Stimulated activated naive CD8-positive, alpha-beta T cell treated with anti-CD3 and anti-CD28 coated beads, Interleukin-15, Interleukin-2, amounts not matched to agents 100 ng/mL and 50 ng/mL, for 24 hours (primary cell): ENCODE data around the gene MGAT5.

Experiments
- H3K27ac Mint-ChIP-seq: one replicate; pipeline ENCODE4 v1.8.0; 2021; ENCODE audit warnings: mild to moderate bottlenecking, mixed read lengths
- H3K27me3 Mint-ChIP-seq: one replicate; pipeline ENCODE4 v1.8.0; 2021; ENCODE audit warnings: mixed read lengths
- H3K36me3 Mint-ChIP-seq: one replicate; pipeline ENCODE4 v1.8.0; 2021; ENCODE audit warnings: low read depth, mixed read lengths
- H3K4me1 Mint-ChIP-seq: one replicate; pipeline ENCODE4 v1.8.0; 2021; ENCODE audit warnings: low read depth, mixed read lengths
- H3K4me3 Mint-ChIP-seq: one replicate; pipeline ENCODE4 v1.8.0; 2021; ENCODE audit warnings: mild to moderate bottlenecking, mixed read lengths
- H3K9me3 Mint-ChIP-seq: one replicate; pipeline ENCODE4 v1.8.0; 2021; ENCODE audit warnings: mixed read lengths

Gene MGAT5

DNA sequence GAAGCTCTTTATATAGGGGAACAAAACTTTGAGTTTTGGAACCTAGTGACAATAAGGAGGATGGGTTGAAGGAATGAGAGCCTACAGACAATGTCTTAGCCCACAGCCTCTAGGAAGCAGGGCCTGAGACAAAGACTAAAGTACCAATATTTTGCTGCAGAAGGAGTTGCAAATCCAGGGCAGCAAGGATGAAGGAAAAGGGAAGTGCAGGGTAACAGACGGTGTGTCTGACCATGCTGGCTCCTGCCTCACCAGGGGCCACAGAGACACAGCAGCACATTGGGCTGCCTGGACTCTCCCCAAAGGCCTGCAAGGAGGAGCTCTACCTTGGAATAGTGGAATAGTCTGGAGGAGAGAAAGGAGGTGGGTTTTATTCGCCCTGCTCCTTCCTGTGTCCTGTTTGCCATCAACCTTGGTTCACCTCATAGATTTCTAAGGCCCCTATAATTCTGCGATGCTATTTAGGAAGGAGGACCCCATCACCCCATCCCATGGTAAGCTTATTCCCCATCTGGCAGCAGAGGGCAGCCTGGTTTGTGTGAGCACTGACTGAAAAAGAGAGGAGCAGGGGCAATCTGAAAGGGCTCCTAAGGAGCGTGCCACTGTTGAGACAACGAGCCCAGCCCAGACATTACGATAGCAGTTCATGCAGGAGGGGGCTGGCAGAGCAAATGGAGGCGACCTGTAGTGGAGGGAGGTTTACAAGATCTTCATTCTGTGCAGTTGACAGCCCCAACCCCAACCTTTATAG, 143.4 kb downstream of the MGAT5 start:
- peaks cover 4% of the 10 kb centered on the region for H3K36me3 Mint-ChIP-seq
- no peak overlapping the region for H3K27ac Mint-ChIP-seq
- H3K4me3 Mint-ChIP-seq, result no peak overlapping the region
- no peaks in the 10 kb centered on the region for H3K27me3 Mint-ChIP-seq
- H3K4me1 Mint-ChIP-seq, result peaks cover 2% of the 10 kb centered on the region
- H3K9me3 Mint-ChIP-seq, result no peaks in the 10 kb centered on the region

DNA sequence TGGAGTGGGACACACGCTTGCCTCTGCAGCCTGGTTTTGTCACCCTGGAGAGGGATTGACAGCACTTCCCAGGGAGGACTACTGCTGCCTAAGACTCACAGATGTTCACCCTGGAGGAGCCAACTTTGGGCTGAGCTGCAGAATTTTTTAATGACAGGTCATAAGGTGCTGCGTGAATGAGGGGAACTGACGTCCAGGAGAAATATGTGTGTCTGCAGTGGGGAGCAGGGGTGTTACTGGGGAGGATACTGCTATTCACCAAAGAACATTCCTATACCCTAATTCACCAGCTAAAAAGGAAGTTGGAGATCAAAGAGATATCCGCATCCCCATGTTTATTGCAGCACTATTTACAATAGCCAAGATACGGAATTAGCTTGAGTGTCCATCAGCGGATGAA, 144.4 kb downstream of the MGAT5 start:
- Mint-ChIP-seq H3K27ac (no peak overlapping the region), H3K27me3 (no peaks in the 10 kb centered on the region)

GRCh38 chr2:134399096-134399495, 145.2 kb downstream of the MGAT5 start:
- Mint-ChIP-seq H3K27ac (no peak overlapping the region), H3K4me1 (no peaks in the 10 kb centered on the region), H3K9me3 (no peaks in the 10 kb centered on the region), H3K36me3 (peaks cover 15% of the 10 kb centered on the region), H3K4me3 (no peak overlapping the region), H3K27me3 (no peaks in the 10 kb centered on the region)

More for the DNA sequence above, 144.4 kb downstream of the MGAT5 start:
- peaks cover 10% of the 10 kb centered on the region for H3K36me3 Mint-ChIP-seq
- H3K9me3 Mint-ChIP-seq, result no peaks in the 10 kb centered on the region
- H3K4me1 Mint-ChIP-seq, result no peaks in the 10 kb centered on the region
- H3K4me3 Mint-ChIP-seq, result no peak overlapping the region

DNA sequence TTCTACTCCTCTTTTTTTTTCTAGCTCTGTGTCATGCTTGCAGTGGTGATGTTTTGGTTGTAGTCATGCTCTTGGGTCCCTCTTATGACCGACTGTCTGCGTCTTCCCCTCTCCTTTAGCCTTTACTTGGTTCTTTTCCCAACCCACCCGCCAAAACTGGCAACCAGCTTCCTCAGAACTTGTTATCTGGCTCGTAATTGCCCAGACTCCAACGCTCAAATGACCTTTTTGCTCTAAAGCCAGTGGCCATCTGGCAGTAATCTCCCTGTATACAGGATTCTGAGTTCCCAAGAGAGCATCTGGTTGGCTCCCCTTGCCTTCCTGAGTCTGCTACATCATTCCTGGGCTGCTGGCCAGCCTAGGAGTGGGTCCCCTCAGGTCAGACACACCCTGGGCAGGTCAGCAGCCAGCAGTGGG, 147.2 kb downstream of the MGAT5 start:
- Mint-ChIP-seq H3K36me3 (peaks cover 29% of the 10 kb centered on the region), H3K4me1 (no peaks in the 10 kb centered on the region), H3K4me3 (no peak overlapping the region), H3K27me3 (no peaks in the 10 kb centered on the region), H3K9me3 (no peaks in the 10 kb centered on the region), H3K27ac (no peak overlapping the region)

- Mint-ChIP-seq H3K27ac (no peak overlapping the region), H3K36me3 (peaks cover 29% of the 10 kb centered on the region), H3K27me3 (no peaks in the 10 kb centered on the region), H3K4me1 (no peaks in the 10 kb centered on the region), H3K9me3 (no peaks in the 10 kb centered on the region), H3K4me3 (no peak overlapping the region)
These were observed 147.9 kb downstream of the MGAT5 start for GRCh38 chr2:134401789-134402188.

- Mint-ChIP-seq H3K9me3 (no peaks in the 10 kb centered on the region), H3K4me3 (no peak overlapping the region), H3K27ac (no peak overlapping the region), H3K36me3 (peaks cover 29% of the 10 kb centered on the region), H3K4me1 (peaks cover 4% of the 10 kb centered on the region), H3K27me3 (no peaks in the 10 kb centered on the region)
These were observed 148.5 kb downstream of the MGAT5 start for GRCh38 chr2:134402410-134402809.

DNA sequence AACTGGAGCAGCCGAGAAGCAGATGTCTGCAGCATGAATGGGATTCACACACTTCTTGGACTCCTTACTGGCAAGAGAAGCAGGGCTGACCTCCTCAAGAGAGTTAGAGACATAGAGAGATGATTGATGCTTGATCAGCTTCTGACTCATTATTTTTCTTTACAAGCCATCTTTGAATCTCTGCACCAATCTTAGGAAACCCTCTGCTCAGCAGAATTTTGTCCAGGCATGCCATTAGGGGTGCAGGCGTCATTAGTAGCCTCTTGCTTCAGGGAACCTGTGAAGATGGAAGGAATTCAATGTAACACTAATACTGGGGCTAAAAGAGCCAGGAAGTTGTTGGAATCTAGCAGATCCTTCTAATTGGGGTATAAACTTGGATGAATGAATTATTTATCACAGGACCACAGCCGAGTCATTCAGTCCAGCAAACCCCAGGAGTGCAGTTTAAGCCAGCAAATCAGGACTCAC, 151.8 kb downstream of the MGAT5 start:
- H3K9me3 Mint-ChIP-seq, result no peaks in the 10 kb centered on the region
- no peak overlapping the region for H3K4me3 Mint-ChIP-seq
- peaks cover 30% of the 10 kb centered on the region for H3K4me1 Mint-ChIP-seq
- H3K36me3 Mint-ChIP-seq, result peaks cover 25% of the 10 kb centered on the region
- no peaks in the 10 kb centered on the region for H3K27me3 Mint-ChIP-seq
- H3K27ac Mint-ChIP-seq, result no peak overlapping the region

DNA sequence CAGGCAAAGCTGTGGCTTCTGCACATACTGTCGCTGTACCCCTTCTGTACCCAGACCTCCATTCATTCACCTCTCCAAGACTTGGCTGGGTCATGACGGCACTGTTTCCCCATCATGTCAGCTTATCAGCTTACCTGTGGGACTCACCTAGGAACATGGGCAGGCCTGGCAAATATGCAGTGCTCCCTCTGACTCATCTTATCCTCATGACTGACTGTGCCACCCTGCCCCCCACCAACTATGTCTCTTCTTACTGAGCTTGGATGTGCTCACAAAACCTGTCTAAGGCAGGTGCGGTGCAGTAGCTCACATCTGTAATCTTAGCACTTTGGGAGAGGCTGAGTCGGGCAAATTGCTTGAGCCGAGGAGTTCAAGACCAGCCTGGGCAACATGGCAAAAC, 152.4 kb downstream of the MGAT5 start:
- Mint-ChIP-seq H3K36me3 (peaks cover 25% of the 10 kb centered on the region), H3K4me3 (no peak overlapping the region), H3K9me3 (no peaks in the 10 kb centered on the region), H3K4me1 (peaks cover 37% of the 10 kb centered on the region), H3K27ac (no peak overlapping the region), H3K27me3 (no peaks in the 10 kb centered on the region)

- Mint-ChIP-seq H3K27me3 (no peaks in the 10 kb centered on the region), H3K36me3 (peaks cover 25% of the 10 kb centered on the region), H3K27ac (no peak overlapping the region), H3K4me1 (peaks cover 41% of the 10 kb centered on the region), H3K4me3 (no peak overlapping the region), H3K9me3 (no peaks in the 10 kb centered on the region)
These were observed 152.9 kb downstream of the MGAT5 start for GRCh38 chr2:134406736-134407135.

DNA sequence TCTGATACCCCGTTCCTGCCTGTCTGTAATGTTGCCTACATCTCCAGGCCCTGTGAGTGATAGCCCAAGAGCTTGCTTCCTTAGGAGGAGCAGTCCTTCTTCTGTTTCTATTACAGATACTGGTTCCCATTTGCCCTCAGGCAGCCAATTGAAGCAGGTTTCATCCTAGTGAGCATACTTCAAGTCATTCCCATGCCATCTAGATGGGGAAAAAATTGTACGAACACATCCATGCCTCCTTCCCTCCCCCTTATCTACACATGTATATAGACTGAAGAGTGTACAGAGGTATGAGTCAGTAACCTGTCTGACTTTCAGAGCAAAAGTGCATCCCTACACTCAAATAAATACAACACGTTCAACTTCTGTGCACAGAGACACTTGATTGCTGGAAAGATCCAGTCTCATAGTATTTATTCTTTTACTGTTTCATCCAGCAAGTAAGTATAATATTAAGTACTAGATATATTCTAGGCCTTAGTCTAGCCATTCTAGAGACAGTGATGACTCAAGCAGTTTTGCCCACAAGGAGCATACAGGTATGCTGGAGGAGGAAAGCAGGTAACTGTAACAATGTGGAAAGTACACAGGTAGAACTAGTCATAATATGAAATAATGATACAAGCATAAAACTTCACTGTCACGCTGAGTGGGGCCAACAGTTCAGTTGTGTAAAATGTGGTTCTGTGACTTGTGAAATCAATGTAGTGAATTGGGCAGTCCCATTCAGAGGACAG, 153.4 kb downstream of the MGAT5 start:
- no peak overlapping the region for H3K27ac Mint-ChIP-seq
- peaks cover 47% of the 10 kb centered on the region for H3K4me1 Mint-ChIP-seq

DNA sequence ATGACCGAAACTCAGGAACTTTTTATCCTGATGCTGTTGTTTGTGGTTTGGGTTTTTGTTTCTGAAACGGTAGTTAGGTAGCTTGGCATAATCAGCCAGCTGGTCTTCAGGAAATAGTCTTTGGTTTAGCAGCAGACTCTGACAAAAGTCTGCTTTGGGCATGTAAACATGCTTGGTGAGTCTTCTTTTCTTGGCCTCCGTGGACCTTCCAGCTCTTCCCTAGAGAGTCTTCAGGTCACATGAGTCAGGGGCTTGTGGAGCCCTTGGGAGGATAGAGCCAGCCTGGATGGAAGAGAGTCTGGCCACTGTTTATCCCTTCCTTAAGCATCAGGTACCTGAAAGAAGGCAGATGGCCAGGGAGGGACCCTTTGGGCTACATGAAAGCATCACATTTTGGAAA, 154.5 kb downstream of the MGAT5 start:
- Mint-ChIP-seq H3K36me3 (peaks cover 19% of the 10 kb centered on the region), H3K4me1 (peaks cover 47% of the 10 kb centered on the region), H3K9me3 (no peaks in the 10 kb centered on the region), H3K27ac (no peak overlapping the region), H3K27me3 (no peaks in the 10 kb centered on the region), H3K4me3 (no peak overlapping the region)

More for the DNA sequence above, 153.4 kb downstream of the MGAT5 start:
- H3K9me3 Mint-ChIP-seq, result no peaks in the 10 kb centered on the region
- H3K27me3 Mint-ChIP-seq, result no peaks in the 10 kb centered on the region
- peaks cover 25% of the 10 kb centered on the region for H3K36me3 Mint-ChIP-seq
- no peak overlapping the region for H3K4me3 Mint-ChIP-seq

- Mint-ChIP-seq H3K4me3 (no peak overlapping the region), H3K27ac (no peak overlapping the region), H3K27me3 (no peaks in the 10 kb centered on the region)
These were observed 154.9 kb downstream of the MGAT5 start for GRCh38 chr2:134408791-134409190.

GRCh38 chr2:134410006-134410405, 156.1 kb downstream of the MGAT5 start:
- Mint-ChIP-seq H3K36me3 (peaks cover 17% of the 10 kb centered on the region), H3K27ac (peak overlapping the region; percentile 39), H3K27me3 (no peaks in the 10 kb centered on the region), H3K4me1 (peaks cover 47% of the 10 kb centered on the region), H3K4me3 (no peak overlapping the region), H3K9me3 (no peaks in the 10 kb centered on the region)

More at GRCh38 chr2:134408791-134409190, 154.9 kb downstream of the MGAT5 start:
- Mint-ChIP-seq H3K36me3 (peaks cover 16% of the 10 kb centered on the region), H3K4me1 (peaks cover 47% of the 10 kb centered on the region), H3K9me3 (no peaks in the 10 kb centered on the region)

DNA sequence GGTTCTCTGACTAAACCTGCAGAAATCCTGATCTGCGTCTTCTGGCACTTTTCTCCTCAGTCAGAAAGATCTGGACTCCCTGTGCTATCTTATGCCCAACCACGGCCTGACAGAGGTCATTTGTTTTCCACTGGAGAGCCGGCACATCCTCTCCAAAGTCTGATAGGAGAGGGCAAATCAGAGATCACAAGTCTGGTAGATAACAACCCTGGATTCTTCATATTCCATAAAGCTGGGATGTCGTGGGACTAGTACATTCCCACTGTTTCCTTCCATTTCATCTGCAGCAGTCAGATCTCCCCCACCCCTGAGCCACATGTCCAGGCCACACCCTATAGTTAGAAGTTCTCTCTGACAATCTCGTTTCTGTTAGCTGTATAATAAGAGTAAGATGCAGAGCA, 157.0 kb downstream of the MGAT5 start:
- H3K36me3 Mint-ChIP-seq, result peaks cover 12% of the 10 kb centered on the region
- H3K9me3 Mint-ChIP-seq, result no peaks in the 10 kb centered on the region
- H3K4me1 Mint-ChIP-seq, result peaks cover 47% of the 10 kb centered on the region
- H3K27me3 Mint-ChIP-seq, result no peaks in the 10 kb centered on the region
- no peak overlapping the region for H3K27ac Mint-ChIP-seq
- no peak overlapping the region for H3K4me3 Mint-ChIP-seq

DNA sequence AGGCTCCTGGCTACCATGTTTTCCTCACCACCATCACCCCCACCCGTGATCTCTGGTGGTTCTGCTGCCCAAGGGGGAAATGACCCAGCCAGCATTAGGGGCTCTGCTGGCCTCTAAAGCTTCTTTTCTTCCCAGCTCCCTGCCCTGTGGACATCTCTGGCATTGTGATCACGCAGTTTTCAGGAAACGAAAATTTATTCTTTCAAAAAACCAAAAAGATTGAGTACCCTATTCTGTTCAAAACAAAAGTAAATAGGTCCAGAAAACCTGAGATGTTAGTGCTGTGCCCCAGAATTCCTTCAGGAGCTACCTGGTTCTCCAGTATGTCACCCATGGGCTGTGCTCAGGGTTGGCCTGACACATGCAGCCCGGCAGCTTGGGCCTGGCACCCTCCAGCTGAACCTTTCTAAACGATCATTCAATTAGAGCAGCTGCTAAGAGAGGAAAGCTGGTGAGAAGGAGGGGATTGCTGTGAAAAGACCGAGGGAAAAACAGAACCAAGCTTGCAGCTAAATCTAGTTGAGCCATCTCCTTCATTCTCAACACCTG, 157.5 kb downstream of the MGAT5 start:
- peaks cover 12% of the 10 kb centered on the region for H3K36me3 Mint-ChIP-seq
- no peaks in the 10 kb centered on the region for H3K9me3 Mint-ChIP-seq
- peaks cover 47% of the 10 kb centered on the region for H3K4me1 Mint-ChIP-seq
- no peaks in the 10 kb centered on the region for H3K27me3 Mint-ChIP-seq
- H3K27ac Mint-ChIP-seq, result peak overlapping the region; percentile 42
- no peak overlapping the region for H3K4me3 Mint-ChIP-seq
